Measurements from ENCODE around the gene DNAJA3. TPM values are rescaled to one million over a fixed set of nuclear protein-coding genes. Genes with fewer than 3 reads are reported as not detected.

Gene DNAJA3
- total and polyA plus RNA-seq, 5 donors = 40.4 to 54.0 (median 48.4) TPM

DNA sequence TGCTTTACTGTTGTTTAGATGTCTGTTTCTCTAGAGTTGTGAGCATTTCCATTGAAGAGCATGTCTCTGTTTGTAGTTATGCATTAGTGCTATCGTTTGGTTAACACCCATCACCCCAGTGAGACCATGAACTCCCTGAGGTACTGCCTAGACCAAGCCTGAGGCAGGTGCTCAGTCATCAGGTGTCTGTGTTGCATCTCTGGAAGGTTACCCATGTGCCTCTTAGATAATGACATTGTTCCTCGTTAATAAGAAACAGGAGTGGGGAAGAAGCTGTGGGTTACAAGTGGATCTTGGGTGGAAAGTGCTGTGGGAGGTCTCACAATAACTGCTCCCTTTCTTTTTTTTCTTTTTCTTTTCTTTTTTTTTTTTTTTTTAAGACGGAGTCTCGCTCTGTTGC, 18.3 kb downstream of the DNAJA3 start:
- intact Hi-C loops (cut with DNase I) = no loop called here
- no peak for ATAC-seq
- Histone ChIP-seq H3K27me3 (ENCODE audit: control insufficient read depth, insufficient read depth) (no peaks in the 10 kb centered on the region), H3K4me3 (ENCODE audit: low read length) (no peak overlapping the region), H3K9me3 (ENCODE audit: control insufficient read depth, low read length) (no peaks in the 10 kb centered on the region), H3K4me1 (ENCODE audit: control insufficient read depth, insufficient read depth, low read length) (no peaks in the 10 kb centered on the region), H3K27ac (ENCODE audit: low read length) (no peak overlapping the region)
- no peak for DNase-seq
- WGBS = 93% methylated on average over 4 of the region's 4 CpGs

DNA sequence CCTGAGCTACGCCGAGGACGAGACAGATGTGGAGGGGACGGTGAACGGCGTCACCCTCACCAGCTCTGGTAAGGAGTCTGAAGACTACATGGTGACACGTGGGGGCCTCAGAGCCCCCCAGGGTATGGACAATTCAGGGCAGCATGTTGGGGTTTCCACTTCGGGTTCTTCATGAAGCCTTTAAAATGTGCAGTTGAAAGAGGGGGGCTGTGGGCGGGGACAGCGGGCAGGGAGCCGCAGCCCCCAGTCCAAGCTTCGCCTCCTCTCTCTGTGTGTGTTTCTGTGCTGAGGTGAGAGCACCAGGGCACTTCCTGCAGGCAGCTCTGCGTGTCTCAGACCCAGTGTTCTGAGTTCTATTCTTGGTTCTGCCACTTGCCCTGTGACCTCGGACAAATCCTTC, 24.8 kb downstream of the DNAJA3 start:
- intact Hi-C loops (cut with DNase I) = no loop called here
- WGBS = 91% methylated on average over 14 of the region's 14 CpGs
- no peak for ATAC-seq
- no peak for DNase-seq
- H3K27me3 ChIP-seq (ENCODE audit: control insufficient read depth, insufficient read depth) = no peaks in the 10 kb centered on the region
- no peak overlapping the region for H3K4me3 ChIP-seq (ENCODE audit: low read length)
- no peaks in the 10 kb centered on the region for H3K4me1 ChIP-seq (ENCODE audit: control insufficient read depth, insufficient read depth, low read length)
- H3K27ac ChIP-seq (ENCODE audit: low read length) = no peak overlapping the region
- H3K9me3 ChIP-seq (ENCODE audit: control insufficient read depth, low read length) = no peaks in the 10 kb centered on the region

DNA sequence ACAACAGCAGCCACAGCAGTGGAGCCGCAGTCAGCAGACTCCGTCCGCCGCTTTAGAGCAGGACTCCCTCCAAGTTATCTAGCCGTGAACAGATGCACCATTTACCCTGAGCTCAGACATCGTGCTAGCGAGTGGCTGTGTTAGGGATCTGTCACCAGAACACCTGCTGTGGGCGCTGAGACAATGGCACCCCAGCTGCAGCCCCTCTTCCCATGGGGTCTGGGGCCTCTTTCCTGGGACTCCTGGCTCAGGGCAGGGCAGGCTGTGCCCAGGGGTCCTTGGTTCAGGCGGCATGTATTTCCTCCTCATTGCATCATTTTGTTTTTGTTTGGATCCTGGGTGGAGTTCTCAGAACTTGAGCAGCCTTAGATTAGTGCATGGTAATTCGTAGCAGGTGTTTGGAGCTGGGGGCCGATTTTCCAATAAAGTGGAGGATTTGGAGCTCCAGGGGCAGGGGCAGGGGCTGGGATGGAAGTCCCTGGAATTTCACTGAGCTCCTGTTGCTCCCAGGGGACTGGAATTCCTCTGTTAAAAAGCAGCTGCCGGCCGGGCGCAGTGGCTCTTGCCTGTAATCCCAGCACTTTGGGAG, 25.4 kb downstream of the DNAJA3 start:
- no peak for DNase-seq
- no peak overlapping the region for H3K27ac ChIP-seq (ENCODE audit: low read length)
- WGBS = 88% methylated on average over 14 of the region's 14 CpGs
- no peak for ATAC-seq
- H3K9me3 ChIP-seq (ENCODE audit: control insufficient read depth, low read length) = no peaks in the 10 kb centered on the region
- H3K4me3 ChIP-seq (ENCODE audit: low read length) = no peak overlapping the region
- H3K4me1 ChIP-seq (ENCODE audit: control insufficient read depth, insufficient read depth, low read length) = no peaks in the 10 kb centered on the region
- intact Hi-C loops (cut with DNase I) = no loop called here
- H3K27me3 ChIP-seq (ENCODE audit: control insufficient read depth, insufficient read depth) = no peaks in the 10 kb centered on the region

DNA sequence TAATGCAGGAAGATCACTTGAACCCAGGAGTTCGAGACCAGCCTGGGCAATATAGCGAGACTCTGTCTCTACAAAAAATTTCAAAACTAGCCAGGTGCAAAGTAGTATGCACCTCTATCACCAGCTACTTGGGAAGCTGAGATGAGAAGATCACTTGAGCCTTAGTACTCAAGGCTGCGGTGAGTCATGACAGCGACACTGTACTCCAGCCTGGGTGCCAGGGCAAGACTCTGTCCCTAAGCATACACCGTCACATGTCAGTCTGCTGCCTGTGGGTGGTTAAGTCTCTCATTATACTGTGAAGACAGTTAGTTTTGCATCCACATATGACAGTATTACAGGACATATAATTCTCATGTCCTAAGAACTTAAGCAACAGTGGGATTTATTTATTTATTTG, 27.0 kb downstream of the DNAJA3 start:
- no peak for DNase-seq
- WGBS = 96% methylated on average over 5 of the region's 5 CpGs
- no peak overlapping the region for H3K4me3 ChIP-seq (ENCODE audit: low read length)

DNA sequence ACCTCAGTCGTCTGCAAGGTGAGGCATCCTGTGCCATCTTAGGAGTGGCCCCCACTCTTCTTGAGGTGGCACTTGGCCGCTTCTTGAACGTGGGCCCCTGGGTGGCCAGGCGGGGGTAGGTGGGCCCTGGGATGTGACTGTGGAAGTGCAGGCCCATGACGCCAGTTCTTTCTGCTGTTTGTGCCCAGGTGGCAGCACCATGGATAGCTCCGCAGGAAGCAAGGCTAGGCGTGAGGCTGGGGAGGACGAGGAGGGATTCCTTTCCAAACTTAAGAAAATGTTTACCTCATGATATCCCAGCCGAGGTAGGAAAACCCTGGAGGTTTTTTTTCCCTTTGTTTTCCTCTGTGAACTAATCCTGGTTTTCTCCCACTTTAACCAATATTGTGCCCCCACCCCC, 29.0 kb downstream of the DNAJA3 start:
- intact Hi-C loops (cut with DNase I) = no loop called here
- ATAC-seq (no peak), DNase-seq (no peak)
- H3K9me3 ChIP-seq (ENCODE audit: control insufficient read depth, low read length) = no peaks in the 10 kb centered on the region
- WGBS = 72% methylated on average over 9 of the region's 9 CpGs
- no peaks in the 10 kb centered on the region for H3K27me3 ChIP-seq (ENCODE audit: control insufficient read depth, insufficient read depth)
- no peak overlapping the region for H3K27ac ChIP-seq (ENCODE audit: low read length)
- H3K4me3 ChIP-seq (ENCODE audit: low read length) = no peak overlapping the region
- no peaks in the 10 kb centered on the region for H3K4me1 ChIP-seq (ENCODE audit: control insufficient read depth, insufficient read depth, low read length)

More for the DNA sequence above, 27.0 kb downstream of the DNAJA3 start:
- H3K4me1 ChIP-seq (ENCODE audit: control insufficient read depth, insufficient read depth, low read length) = no peaks in the 10 kb centered on the region
- no peaks in the 10 kb centered on the region for H3K27me3 ChIP-seq (ENCODE audit: control insufficient read depth, insufficient read depth)
- ATAC-seq = no peak
- no peak overlapping the region for H3K27ac ChIP-seq (ENCODE audit: low read length)
- H3K9me3 ChIP-seq (ENCODE audit: control insufficient read depth, low read length) = no peaks in the 10 kb centered on the region
- intact Hi-C loops (cut with DNase I) = no loop called here

DNA sequence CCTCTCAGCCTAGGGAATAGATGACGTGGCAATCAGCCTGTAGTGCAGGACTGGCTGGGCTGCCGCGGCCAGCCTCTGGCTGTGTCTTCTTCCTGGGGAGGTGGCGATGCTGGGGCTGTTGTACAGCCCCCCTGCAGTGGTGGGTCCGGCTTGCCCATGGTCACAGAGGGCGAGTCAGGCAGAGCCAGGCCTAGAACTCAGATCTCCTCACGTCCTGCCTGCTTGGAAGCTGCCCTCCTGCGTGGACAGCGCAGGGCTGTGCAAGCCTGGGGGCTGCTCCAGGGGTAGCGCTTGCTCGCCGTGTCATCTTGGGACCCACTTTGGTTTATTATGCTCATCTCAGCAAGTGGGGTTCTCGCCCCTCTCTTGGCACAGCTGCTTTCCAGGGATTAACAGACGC, 29.4 kb downstream of the DNAJA3 start:
- intact Hi-C loops (cut with DNase I) = no loop called here
- DNase-seq = no peak
- no peak for ATAC-seq
- H3K27me3 ChIP-seq (ENCODE audit: control insufficient read depth, insufficient read depth) = no peaks in the 10 kb centered on the region
- no peak overlapping the region for H3K4me3 ChIP-seq (ENCODE audit: low read length)
- no peaks in the 10 kb centered on the region for H3K4me1 ChIP-seq (ENCODE audit: control insufficient read depth, insufficient read depth, low read length)
- 91% methylated on average over 14 of the region's 14 CpGs for WGBS
- no peak overlapping the region for H3K27ac ChIP-seq (ENCODE audit: low read length)
- H3K9me3 ChIP-seq (ENCODE audit: control insufficient read depth, low read length) = no peaks in the 10 kb centered on the region

DNA sequence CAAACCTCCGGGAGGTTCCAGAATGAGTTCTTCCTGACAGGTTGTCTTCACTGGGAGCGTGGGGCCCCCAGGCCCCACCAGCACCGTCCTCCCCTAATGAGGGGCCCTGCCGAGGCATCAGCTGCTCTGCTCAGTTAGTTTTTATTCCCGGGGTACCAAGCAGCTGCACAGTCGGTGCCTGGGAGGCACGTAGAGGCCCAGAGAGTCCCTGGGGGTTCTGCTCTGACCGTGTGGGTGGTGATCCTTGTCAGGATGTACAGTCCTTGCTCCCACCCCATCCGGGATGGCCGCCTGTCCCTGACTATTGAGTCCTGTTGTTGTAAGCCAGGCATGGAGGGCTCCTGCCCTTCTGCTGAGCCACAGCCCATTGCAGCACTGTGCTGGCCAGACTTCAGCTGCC, 30.3 kb downstream of the DNAJA3 start:
- no peak for DNase-seq
- Histone ChIP-seq H3K4me1 (ENCODE audit: control insufficient read depth, insufficient read depth, low read length) (no peaks in the 10 kb centered on the region), H3K27me3 (ENCODE audit: control insufficient read depth, insufficient read depth) (no peaks in the 10 kb centered on the region), H3K27ac (ENCODE audit: low read length) (no peak overlapping the region), H3K9me3 (ENCODE audit: control insufficient read depth, low read length) (no peaks in the 10 kb centered on the region), H3K4me3 (ENCODE audit: low read length) (no peak overlapping the region)
- no peak for ATAC-seq
- intact Hi-C loops (cut with DNase I) = no loop called here
- WGBS = 76% methylated on average over 10 of the region's 10 CpGs

DNA sequence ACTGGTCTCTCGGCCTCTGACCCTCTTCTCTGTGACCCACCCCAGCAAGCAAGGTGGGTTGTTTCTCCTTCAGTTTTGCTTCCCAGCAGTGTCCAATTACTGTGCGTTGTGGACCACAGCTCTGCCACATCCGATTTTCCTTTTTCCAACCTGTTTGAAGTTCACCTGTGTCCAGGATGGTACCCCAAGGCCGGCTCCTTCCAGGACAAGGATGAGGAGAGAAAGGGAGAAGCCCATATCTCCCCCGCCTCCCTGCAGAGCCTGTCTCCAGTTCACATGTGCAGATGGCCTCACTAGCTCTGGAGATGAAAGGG, 35.2 kb downstream of the DNAJA3 start:
- Histone ChIP-seq H3K9me3 (ENCODE audit: control insufficient read depth, low read length) (no peaks in the 10 kb centered on the region), H3K4me1 (ENCODE audit: control insufficient read depth, insufficient read depth, low read length) (no peaks in the 10 kb centered on the region), H3K27ac (ENCODE audit: low read length) (no peak overlapping the region), H3K27me3 (ENCODE audit: control insufficient read depth, insufficient read depth) (no peaks in the 10 kb centered on the region), H3K4me3 (ENCODE audit: low read length) (no peak overlapping the region)
- WGBS = 83% methylated on average over 5 of the region's 5 CpGs
- intact Hi-C loops (cut with DNase I) = no loop called here
- ATAC-seq (no peak), DNase-seq (no peak)

DNA sequence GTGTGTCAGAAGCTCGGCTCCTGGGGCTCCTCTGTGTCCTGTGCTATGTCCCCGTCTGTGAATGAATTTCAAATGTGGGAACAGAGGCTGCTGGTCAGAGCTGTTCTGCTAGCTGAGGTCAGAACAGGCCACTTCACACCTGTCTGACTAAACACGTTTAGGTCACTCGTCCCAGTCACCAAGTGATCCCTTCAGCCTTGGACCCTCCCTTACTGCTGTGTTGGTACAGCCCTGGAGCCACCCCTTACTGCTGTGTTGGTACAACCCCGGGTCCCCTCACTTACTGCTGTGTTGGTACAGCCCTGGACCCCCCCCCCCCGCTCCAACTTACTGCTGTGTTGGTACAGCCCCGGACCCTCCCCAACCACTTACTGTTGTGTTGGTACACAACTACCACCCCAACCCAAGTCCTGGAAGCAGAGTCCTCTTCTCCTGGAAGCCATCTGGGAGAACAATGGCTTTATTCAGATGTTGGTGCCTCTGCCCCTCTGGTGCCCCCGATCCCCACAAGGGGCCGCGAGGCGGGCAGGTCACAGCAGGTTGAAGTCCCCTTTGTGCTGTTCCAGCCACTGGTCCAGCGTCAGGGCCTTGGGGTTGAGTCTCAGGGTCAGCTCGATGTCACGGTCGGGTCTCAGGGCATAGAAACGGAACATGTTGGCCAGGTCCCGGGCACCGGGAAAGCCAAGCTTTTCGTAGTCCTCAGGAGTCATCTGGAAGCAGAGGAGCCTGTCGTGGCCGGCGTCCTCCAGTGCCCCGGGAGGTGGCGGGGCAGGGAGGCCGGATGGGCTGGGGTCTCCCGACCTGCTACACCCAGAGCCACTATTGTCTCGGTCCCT, 35.8 kb downstream of the DNAJA3 start:
- Histone ChIP-seq H3K9me3 (ENCODE audit: control insufficient read depth, low read length) (no peaks in the 10 kb centered on the region), H3K27me3 (ENCODE audit: control insufficient read depth, insufficient read depth) (no peaks in the 10 kb centered on the region), H3K4me3 (ENCODE audit: low read length) (no peak overlapping the region), H3K4me1 (ENCODE audit: control insufficient read depth, insufficient read depth, low read length) (no peaks in the 10 kb centered on the region), H3K27ac (ENCODE audit: low read length) (no peak overlapping the region)
- ATAC-seq (no peak), DNase-seq (no peak)
- intact Hi-C loops (cut with DNase I) = no loop called here
- 81% methylated on average over 27 of the region's 27 CpGs for WGBS

DNA sequence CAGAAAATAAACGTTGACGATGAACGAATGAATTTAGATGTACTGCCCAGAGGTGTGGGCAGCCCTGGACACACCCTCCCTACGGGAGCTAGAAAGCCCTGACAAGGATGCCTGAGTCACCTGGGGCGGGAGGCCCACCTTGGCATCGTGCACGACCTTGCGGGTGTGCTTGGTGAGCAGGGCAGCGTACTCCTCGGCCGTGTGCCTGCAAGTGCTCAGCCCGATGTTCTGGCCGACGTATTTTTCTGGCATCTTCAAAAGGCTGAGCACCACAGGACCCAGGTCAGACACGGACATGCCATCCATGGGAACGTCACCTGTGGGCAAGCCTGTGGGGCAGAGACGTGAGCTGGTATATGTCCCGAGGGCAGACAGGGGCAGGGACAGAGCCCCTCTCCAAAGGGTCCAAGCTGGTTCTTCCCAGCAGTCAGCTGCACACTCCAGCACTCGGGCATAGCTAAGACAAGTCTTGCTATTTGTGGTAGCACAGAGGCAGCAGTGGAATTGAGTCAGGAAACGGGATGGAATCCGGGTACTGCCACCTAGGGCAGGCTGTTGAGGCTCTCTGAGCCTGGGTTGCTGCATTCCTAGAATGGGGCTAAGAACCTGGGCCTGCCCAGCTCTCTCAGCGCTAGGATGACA, 38.0 kb downstream of the DNAJA3 start:
- Histone ChIP-seq H3K27me3 (ENCODE audit: control insufficient read depth, insufficient read depth) (no peaks in the 10 kb centered on the region), H3K4me1 (ENCODE audit: control insufficient read depth, insufficient read depth, low read length) (no peaks in the 10 kb centered on the region), H3K9me3 (ENCODE audit: control insufficient read depth, low read length) (no peaks in the 10 kb centered on the region), H3K4me3 (ENCODE audit: low read length) (no peak overlapping the region), H3K27ac (ENCODE audit: low read length) (no peak overlapping the region)
- ATAC-seq (peak in 1 of 2 donors; percentile 5), DNase-seq (no peak)
- WGBS = 88% methylated on average over 22 of the region's 22 CpGs
- intact Hi-C loops (cut with DNase I) = no loop called here

DNA sequence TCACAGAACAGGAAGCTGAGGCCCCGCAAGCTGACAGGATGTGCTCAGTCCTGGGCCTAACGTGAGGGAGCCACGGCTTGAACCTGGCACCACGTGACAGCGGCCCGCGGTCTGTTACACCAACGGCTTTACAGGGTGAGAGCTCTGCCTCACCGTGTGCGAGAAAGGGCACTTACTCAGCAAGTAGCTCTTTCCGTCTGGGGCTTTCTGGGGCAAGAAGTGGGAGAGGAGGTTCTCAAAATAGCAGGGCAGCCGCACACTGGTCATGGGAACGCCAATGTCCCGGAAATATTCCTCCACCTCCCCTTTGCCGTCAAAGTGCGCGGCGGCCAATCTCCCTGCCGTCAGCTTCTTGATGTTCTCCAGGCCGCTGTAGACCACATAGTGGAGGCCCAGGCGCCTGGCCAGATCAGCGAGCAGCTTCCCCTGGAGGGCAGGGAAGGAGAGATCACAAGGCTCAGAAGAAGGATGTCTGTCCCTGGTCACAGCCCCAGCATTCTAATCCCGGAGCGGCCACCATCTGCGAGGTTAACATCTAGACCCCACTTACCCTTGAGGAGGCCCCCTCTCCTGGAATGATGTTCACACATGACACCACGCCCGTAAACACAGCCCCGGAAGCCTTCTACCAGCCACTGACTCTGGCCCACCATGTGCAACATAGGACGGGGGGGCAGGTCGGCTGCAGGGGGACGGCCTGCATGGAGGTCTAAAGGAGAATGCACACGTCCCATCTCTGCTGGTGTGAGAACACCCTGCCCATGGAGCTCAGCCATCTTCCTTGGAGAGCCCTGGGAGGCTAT, 40.5 kb downstream of the DNAJA3 start:
- no peaks in the 10 kb centered on the region for H3K9me3 ChIP-seq (ENCODE audit: control insufficient read depth, low read length)
- H3K27me3 ChIP-seq (ENCODE audit: control insufficient read depth, insufficient read depth) = no peaks in the 10 kb centered on the region
- WGBS = 85% methylated on average over 32 of the region's 32 CpGs
- H3K27ac ChIP-seq (ENCODE audit: low read length) = no peak overlapping the region
- H3K4me1 ChIP-seq (ENCODE audit: control insufficient read depth, insufficient read depth, low read length) = no peaks in the 10 kb centered on the region
- DNase-seq (peak in 2 of 3 donors; percentile 69 to 72), ATAC-seq (peak; percentile 30 to 43)
- intact Hi-C loops (cut with DNase I) = no loop called here
- H3K4me3 ChIP-seq (ENCODE audit: low read length) = no peak overlapping the region

Measured in right cardiac atrium (tissue), 5 donors.